Stimulated activated CD4-positive, alpha-beta T cell treated with anti-CD3 and anti-CD28 coated beads, Interleukin-1b, Interleukin-23, amount 100 ng/mL, for 1 hour (primary cell): ENCODE results near the gene FA2H.

Experiments used
- DNase-seq, 2 donors: peaks; one replicate each; pipeline ENCODE4 v3.0.0-alpha.2; 2020; ENCODE audit warnings: low read depth in 2 of 2

The FA2H gene

DNA sequence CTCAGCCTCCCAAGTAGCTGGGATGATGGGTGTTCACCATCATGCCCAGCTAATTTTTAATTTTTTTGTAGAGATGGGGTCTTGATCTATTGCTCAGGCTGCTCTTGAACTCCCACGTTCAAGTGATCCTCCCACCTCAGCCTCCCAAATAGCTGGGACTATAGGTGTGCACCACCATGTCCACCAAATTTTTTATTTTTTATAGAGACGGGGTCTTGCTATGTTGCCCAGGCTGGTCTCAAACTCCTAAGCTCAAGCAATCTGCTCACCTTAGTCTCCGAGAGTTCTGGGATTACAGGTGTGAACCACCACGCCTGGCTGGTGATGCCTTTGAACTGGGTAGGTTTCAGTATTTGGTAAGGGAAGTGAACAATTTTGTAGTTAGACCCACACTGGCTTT is 30.1 kb downstream of the FA2H start:
- DNase-seq = no peak

DNA sequence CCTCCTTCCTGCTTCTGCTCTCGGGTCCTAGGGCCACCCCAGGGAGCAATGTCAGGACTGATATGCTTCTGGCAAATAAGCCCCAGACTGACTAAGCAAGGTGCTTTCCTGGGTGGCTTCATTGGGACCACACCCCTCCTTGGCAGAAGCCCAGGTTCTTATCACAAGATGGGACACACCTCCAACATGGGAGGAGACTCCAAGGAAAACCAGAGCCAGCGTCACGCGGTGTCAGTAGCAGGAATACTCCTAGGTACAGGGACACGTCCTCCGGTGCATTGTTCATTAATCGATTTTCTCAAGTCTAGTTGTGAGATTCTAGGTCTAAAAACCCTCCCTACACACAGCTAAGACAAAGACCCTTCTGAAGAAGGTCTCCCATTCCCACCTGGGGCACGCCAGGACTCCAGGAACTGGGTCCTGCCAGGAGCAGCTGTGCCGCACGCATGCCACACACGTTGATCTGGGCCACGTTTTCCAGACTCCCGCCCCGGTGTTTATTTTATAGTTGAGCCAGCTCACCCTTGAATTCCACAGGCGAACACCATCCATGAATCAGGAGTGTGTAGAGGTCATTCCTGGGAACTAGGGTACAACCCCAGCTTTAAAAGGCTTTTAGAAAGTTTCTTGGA is 30.8 kb downstream of the FA2H start:
- no peak for DNase-seq

DNA sequence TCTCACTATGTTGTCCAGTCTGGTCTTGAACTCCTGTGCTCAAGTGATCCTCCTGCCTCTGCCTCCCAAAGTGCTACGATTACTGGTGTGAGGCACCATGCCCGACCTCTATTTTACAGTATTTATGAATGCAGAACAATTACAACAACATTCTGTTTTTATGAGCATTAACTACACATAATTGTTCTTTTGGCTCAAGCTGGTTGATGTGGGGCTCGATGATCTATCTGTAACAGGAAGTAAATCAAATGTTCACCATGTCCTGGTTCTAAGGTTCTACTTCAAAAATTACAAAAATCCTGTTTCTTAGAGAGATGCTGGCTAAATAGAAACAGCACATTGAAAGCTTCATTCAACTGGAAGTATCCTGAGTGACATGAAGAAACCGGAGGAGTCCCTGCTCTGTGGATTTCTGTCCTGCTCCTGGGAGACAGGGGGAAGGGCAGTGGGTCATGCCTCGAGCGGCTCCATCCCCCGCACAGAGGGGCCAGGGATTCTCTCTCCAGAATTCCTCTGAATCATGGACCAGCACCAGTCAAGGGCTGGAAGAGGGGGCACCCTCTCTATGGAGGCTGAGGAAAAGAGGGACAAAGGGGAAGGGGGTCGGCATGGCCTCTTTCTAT is 31.5 kb downstream of the FA2H start:
- DNase-seq = no peak

DNA sequence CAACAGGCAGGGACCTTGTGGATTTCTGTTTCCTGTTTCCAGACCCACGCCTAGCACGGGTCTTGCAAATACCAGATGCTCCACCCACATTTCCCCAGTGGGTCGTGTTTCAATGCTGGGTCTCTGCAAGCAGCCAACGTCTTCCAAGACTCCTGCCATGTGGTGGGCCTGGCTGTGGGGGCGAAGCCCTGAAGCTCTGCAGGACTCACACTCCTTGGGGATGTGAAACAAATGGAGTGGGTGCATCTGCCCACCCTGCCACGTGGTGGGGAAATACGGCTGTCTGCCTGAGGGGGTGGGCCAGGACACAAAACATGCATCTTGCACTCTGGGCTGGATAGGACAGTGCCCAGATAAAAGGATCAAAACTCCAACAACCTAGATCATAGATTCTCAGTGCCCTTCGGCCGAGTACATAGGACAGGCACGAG is 32.6 kb downstream of the FA2H start:
- DNase-seq = no peak

DNA sequence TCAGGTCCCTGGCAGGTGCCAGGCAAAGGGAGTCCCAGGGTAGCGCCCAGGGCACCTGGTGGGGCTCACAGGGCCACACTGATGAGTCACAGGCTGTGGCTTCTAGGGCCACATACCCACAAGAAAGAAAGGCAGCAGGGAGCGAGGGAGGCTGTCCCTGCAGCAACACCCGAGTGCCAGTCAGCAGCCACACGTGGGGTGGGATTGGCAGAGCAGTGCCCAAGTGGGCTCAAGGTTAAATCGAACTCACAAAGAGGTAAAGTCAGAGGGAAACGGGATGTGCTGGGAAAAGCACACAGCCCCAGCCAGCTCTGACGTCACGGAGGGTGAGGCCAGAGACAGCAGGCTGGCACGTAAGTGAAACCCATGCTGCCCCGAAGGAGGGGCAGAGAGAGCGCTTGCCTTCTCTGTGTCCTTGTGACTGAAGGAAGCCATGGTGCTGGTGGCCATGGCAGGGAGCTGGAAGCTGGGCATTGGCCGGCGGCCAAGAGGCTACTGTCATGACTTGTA is 33.8 kb downstream of the FA2H start:
- DNase-seq = no peak

DNA sequence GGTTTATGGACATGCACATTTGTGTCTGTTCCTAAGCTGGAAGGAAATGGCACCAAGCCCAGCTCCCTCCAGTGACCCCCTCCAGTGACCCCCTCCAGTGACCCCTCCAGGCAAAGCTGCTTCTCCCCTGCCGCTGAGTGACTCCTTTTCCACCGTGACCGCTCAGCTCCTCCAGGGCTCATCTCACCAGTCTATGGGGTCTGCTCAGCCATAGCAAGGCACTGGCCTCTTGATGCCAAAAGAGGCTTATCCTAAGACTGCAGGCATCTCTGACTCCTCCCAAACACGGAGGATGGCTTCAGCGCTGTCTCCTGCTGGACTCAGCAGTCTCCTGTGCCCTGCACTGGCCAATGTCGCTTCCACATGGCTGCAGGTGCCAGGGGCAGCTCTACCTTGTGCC is 35.3 kb downstream of the FA2H start:
- no peak for DNase-seq

DNA sequence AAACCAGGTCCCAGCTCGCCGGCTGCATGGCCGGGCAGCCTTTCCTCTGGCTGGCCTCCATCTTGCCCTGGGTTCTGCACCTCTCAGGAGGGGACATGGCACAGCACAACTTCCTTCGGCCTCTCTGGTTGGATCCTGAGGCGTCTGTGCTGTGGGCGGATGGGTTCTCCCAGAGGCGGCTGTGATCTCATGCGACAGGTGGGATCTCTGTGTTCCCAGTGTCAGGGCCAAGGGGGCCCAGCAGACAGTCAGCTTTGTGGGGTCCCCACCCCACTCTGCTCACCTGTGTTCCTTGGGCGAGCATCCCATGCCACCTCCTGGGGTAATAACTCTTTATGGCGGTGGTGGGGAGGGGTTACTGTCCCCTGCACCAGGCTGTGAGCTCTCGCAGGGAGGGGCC is 35.8 kb downstream of the FA2H start:
- no peak for DNase-seq

DNA sequence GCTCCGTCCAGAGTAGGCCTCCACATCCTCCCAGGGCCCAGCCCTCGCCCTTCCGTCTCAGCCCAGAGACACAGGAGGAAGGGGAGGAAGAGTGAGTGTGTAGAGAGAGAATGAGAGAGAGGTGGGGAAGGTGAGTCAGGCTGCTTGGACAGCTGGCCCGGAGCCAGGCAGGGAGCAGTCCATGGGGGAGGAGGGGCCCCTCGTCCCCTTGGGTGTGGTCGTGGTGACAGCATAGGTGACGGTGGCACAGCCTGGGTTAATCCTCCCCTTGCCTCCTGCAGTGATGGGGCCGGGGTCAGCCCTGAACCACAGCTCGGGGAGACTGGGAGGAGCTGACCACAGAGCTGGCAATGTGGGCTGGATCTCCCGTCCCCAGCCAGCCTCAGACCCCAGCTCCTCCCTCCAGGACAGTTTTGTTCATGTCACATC is 36.5 kb downstream of the FA2H start:
- no peak for DNase-seq

DNA sequence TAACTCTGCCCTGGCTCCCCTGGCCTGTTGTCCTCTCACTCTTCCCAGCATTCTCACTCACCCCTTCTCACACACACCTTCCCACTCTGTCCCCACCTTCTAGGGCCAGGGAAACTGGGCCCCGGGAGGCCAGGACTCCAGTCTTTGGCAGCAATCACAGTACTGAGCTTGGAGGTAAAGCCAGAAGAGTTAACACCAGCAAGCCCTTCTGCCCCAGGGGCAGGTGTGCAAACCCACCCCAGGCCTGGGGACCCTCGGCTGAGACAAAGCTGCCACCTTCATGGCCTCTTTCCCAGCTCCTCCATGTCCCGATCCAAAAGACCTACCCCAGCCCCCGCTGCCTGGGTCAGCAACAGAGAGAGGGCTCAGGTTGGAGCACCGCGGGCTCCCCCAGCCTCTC is 37.1 kb downstream of the FA2H start:
- DNase-seq = no peak

DNA sequence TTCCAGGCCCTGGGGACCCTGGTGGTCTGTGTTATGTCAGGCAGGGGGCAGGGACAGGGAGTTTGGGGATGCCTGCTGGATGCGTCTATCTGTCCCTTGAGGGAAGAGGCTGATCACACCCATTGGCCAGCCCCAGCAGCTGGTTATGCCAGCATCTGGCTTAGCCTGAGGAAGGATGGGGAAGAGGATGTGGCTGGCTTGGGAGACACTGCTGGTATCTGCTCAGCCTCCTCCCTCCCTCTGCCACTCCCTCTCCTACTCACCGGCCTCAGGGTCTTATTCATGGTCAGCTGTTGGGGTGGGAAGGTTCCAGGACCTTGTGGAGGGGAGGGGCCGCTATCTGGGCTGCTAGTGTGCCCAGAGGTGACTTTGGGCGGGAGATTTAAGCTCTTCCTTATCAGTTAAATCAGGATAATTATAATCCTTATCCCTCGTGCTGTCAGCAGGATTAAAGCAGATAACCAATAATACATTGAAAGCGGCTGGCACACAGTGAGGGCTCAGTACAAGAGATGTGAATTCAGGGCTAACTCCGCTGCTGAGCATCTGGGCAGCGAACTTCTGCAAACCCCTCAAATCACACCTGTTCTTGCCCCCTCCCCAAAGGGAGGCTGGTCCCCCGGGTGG is 38.0 kb downstream of the FA2H start:
- no peak for DNase-seq

DNA sequence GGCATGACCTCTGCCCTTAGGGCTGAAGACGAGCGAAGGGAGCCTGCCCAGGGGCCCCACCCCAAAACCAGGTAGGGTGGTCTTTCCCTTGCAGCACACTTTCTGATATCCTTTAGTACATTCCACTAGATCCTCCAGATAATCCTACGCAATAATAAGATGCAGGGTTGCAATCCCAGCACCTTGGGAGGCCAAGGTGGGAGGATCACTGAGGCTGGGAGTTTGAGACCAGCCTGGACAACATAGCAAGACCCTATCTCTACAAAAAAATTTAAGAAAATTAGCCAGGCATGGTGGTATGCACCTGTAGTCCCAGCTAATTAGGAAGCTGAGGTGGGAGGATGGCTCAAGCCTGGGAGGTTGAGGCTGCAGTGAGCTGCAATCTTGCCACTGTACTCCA is 39.1 kb downstream of the FA2H start:
- DNase-seq = no peak

DNA sequence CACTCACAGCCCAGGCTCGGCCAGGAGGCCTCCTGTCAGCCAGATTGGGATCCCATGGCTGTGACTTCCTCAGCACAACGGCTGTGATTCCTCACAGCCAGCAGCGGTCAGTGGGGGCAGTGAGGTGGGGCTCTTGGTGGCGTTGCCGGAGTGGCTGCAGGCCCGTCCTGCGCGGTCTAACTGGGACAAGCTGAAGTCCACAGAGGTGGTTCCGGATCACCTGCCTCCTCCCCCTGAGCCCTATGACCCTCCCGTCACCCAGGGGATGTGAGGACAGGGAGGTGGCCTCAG is 39.5 kb downstream of the FA2H start:
- no peak for DNase-seq

DNA sequence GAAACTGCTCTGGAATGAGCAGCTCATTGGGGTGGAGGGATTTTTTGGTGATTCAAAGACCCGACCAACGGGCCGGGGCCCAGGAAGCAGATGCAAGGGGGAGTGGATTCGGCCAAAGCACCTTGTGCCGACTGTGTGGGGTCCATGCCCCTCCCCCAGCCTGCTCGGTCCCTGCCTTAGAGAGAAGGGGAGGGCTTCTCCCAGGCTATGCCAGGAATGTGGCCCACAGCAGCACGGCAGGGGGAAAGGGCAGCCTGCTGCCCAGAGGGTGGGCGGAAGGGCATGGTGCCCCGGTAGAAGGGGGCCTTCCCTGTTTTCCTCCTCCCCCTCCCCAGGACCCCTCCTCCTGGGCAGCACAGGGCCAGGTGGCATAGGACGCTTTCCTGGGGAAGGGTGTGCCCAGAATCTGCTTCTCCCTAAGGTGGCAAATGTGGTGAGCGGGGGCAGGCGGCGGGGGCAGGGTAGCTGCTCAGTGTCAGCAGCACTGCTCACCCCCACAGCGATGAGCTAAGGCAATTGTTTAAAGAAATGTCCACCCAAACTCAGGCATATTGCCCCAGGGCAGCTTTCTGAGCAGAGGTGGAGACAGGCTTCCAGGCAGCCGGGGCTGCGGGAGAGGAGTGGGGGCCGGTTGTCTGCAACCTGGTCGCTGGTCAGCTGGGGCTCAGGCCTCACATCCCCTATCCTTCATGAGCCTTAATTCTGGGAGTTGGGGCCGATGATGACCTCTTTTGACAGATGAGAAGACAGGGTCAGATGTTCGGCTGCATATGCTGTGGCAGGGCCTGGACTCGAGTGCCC is 40.1 kb downstream of the FA2H start:
- DNase-seq = no peak

DNA sequence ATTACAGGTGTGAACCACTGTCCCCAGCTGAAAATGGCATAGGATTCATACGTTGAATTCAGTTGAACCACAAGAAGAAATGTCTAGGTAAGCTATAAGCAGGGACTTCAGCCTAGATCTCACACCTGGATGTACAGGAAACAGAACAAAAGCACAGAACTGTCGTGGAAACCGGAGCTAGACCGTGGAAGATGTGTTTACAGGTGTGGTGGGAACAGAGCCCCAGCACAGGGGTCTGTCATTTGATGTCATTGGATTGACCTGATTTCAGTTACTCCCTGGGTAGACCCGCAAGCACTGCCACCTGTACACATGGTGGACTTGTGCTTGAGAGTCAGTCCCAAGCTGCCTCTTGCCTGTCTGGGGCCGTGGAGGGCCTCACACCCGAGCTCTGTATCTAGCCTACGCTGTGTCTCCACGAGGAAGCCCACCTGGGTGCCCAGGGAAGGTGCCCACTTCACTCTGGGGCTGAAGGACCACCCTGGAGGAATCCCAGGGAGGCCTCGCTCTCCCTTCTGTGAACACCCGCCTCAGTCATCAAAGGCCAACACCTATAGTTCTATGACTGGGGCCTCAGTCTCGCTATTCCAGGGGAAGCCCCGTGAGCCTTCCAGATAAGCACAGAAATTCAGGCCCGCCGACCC is 41.8 kb downstream of the FA2H start:
- DNase-seq = no peak

DNA sequence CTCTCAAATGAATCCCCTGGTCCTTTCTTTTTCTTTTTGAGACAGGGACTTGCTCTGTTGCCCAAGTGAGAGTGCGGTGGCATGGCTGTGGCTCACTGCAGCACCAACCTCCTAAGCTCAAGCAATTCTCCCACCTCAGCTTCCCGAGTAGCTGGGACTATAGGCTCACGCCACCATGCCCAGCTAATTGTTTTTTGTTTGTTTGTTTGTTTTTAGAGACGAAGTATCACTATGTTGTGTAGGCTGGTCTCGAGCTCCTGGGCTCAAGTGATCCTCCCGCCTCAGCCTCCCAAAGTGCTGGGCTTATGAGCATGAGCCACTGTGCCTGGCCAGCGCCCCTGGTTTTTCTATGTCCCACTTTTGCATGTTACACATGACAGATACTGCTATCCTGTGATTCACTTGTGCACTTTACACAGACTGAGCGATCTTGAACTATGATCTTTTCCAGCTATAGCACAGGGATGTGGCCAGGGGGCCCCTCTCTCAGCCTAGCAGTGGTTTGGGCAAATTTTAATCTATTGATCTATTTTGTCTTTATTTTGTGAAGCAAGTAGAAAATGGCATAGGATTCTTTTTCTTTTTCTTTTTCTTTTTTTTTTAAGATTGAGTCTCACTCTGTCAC is 42.7 kb downstream of the FA2H start:
- no peak for DNase-seq

DNA sequence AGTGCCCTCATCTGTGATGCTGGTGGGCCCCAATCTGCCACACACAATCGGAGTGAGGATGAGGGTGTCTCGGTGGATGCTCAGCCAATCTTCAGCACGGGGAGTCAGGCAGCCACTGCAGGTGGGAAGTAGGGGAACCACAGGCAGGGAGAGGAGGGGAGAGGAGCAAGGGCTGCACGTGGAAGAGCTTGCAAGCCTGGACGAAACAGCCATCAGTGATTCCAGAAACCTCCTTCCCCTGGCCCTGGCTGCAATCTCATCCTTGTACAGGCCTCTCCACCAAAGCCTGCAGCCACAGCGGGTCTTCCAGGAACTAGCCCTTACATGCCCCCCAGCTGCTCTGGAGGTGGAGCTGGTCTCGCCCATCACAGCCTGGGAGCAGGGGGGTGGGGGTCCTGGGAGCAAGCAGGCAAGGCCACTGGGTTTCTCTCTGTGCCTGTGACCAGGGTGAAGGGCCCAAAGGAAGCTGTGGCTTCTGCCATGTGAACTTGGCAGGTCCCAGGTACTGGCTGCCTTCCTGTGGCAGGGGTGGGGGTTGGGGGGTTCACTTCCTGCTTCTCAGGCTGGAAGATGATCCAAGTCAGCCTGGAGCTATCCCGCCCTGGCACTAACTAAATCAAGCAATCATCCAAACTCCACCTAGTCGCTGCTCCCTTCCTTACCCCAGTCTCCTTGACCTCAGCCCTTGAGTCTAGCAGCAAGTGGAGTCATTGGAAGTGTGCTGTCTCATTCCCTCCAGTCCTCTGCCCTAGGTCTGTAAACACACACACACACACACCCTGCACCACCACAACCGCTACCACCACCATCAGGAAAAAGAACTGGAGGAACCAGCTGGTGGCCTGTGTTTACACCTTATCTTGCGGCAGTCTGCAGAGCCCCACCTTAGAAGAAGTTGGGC is 44.6 kb downstream of the FA2H start:
- DNase-seq = no peak

DNA sequence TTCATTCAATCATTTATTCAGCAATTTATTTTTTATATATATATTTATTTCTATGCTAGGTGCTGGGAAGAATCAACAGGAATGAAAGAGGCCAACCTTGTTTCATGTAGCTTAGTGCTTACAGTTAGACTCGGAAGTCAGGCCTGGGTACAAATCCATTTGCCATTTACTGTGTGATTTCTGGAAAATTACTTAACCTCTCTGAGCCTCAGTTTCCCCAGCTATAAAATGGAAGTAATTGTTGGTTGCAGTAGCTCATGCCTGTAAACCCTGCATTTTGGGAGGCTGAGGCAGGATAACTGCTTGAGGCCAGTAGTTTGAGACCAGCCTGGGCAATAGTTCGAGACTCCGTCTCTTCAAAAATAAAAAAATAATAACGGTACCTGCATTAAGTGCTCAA is 46.7 kb downstream of the FA2H start:
- no peak for DNase-seq

DNA sequence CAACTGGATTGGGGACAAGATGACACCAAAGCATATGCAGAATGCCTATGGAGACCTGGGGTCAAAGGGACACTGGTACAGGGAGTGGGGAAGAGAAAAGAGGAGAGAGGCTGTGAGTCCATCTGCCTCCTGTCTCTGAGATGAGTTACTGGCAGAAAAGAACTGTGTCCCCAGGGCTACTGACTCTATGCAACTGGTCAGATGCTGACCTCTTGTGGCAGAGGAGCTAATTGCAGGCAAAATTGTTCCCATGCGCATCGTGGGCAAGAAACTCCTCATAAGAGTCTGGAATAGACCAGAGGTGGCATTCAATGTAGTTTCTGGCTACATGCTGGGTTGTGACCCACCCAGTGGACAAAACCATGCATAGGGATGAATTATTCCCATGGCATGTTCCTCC is 47.9 kb downstream of the FA2H start:
- peak in 1 of 2 donors; percentile 4 for DNase-seq

DNA sequence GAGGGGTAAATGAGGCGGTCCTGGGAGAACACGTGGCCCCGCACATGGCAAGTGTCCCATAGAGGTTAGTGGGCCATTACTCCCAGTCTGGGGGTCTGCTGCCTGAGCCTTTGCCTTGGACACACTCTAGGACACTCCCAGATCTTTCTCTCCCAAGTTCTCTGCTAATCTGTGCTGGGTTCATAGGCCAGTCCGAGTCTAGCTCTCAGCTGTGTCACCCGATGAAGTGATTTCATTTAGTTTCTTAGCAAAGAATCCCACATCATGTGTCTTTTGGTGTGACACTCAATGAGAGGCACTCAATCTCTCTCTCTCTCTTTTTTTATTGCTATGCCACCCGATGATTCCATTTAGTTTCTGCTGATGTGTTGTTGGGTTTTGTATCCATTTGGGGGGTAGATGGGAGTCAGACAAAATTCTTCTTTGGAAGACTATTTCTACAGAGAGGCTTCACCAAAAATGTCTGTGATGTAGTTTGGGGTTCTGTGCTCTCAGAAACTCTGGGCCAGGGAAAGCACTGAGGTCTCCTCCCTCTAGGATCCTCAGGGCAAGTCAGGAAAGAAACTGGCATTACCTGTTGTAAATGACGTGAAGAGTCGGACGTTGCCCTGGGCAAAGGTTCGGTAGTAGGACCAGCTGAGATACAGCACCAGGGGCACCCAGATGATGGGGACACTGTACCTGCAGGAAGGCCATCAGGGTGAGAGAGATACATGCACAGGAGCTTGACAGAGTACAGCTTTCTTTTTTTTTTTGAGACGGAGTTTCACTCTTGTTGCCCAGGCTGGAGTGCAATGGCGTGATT is 48.8 kb downstream of the FA2H start:
- DNase-seq = no peak
